AG04450 (cell line): Measurements from ENCODE around the gene MYO1D. TPM values are rescaled to one million over a fixed set of nuclear protein-coding genes. Genes with fewer than 3 reads are reported as not detected.

Source experiments
- CTCF ChIA-PET: fragments of 300-600, 350-600 bp; formaldehyde crosslinking; extraction: SDS; loops from one replicate; lab custom pipeline; 2022; ENCODE audit warnings: antibody characterized with exemption, inconsistent platforms; lab: Charles Lee
- POLR2A ChIA-PET: fragments of 350-600 bp; formaldehyde crosslinking; extraction: SDS; loops from one replicate; lab custom pipeline; 2021; ENCODE audit warnings: antibody characterized with exemption, inconsistent platforms; lab: Yijun Ruan, JAX
- DNase-seq: peaks from one replicate; pipeline ENCODE4 v3.0.0-alpha.2; 2011; ENCODE audit warnings: low read depth, low spot score
- H3K27ac ChIP-seq: one replicate; pipeline ENCODE4 v1.5.1; 2012; ENCODE audit warnings: low read depth, low read length, control low read depth
- H3K27me3 ChIP-seq: one replicate; pipeline ENCODE4 v1.6.0; 2012; ENCODE audit warnings: low read length; ENCODE audit not compliant: control insufficient read depth, insufficient read depth
- H3K4me3 ChIP-seq: 2 replicates; pipeline ENCODE4 v1.5.1; 2011; ENCODE audit warnings: mild to moderate bottlenecking, low read depth, low read length, control low read depth
- H3K9me3 ChIP-seq: 2 replicates; pipeline ENCODE4 v1.5.1; 2012; ENCODE audit warnings: low read length; ENCODE audit not compliant: control insufficient read depth, insufficient read depth
- CTCF ChIP-seq: IDR thresholded peaks from 2 replicates; pipeline ENCODE4 v1.5.1; 2011; ENCODE audit warnings: low read depth, low read length, control low read depth, inconsistent platforms
- polyA plus RNA-seq: library from polyadenylated mRNA; depleted of rRNA; stranded (reverse); fragments of >200 nt; gene quantifications from 2 replicates; pipeline ENCODE4 v1.2.3, GENCODE V29; 2011

Gene MYO1D
- polyA plus RNA-seq, 1 experiment: 1.1 TPM

- H3K27ac ChIP-seq: no peak overlapping the region
- POLR2A ChIA-PET: no interaction called here
- no peaks in the 10 kb centered on the region for H3K9me3 ChIP-seq
- no peaks in the 10 kb centered on the region for H3K27me3 ChIP-seq
- peak; percentile 36 for TF ChIP-seq CTCF
- H3K4me3 ChIP-seq: no peak overlapping the region
- peak; percentile 18 for DNase-seq
- CTCF ChIA-PET: interaction anchor here (0.8 to 2.6 kb wide), 6 partner anchors 71 to 293 kb away, joined by 3 to 37 read pairs (median 5); no protein-coding TSS in a partner anchor
Observed at GRCh38 chr17:32755045-32755805, 121.7 kb downstream of the MYO1D start.

- H3K27ac ChIP-seq: no peak overlapping the region
- no peak for DNase-seq
- no peak for TF ChIP-seq CTCF
- ChIA-PET CTCF (interaction anchor here (0.7 to 2.6 kb wide), 2 partner anchors 77 to 290 kb away, joined by 3 to 37 read pairs; no protein-coding TSS in a partner anchor), POLR2A (no interaction called here)
- H3K9me3 ChIP-seq: no peaks in the 10 kb centered on the region
- no peaks in the 10 kb centered on the region for H3K27me3 ChIP-seq
- no peak overlapping the region for H3K4me3 ChIP-seq
Observed at GRCh38 chr17:32752934-32753333, 124.0 kb downstream of the MYO1D start.

GRCh38 chr17:32747856-32748255, 129.1 kb downstream of the MYO1D start:
- ChIA-PET CTCF (no interaction called here), POLR2A (no interaction called here)
- TF ChIP-seq CTCF: no peak
- H3K9me3 ChIP-seq: no peaks in the 10 kb centered on the region
- H3K27me3 ChIP-seq: no peaks in the 10 kb centered on the region
- no peak overlapping the region for H3K4me3 ChIP-seq
- no peak for DNase-seq
- no peak overlapping the region for H3K27ac ChIP-seq

GRCh38 chr17:32746698-32747097, 130.2 kb downstream of the MYO1D start:
- DNase-seq: no peak
- ChIA-PET POLR2A (no interaction called here), CTCF (interaction anchor here (1.1 to 1.9 kb wide), 2 partner anchors 88 to 284 kb away, joined by 4 to 11 read pairs; no protein-coding TSS in a partner anchor)
- Histone ChIP-seq H3K27ac (no peak overlapping the region), H3K9me3 (no peaks in the 10 kb centered on the region), H3K4me3 (no peak overlapping the region), H3K27me3 (no peaks in the 10 kb centered on the region)
- no peak for TF ChIP-seq CTCF

- DNase-seq: no peak
- Histone ChIP-seq H3K27ac (no peak overlapping the region), H3K27me3 (no peaks in the 10 kb centered on the region), H3K9me3 (no peaks in the 10 kb centered on the region), H3K4me3 (no peak overlapping the region)
- CTCF ChIA-PET: interaction anchor here (0.5 to 1.9 kb wide), 3 partner anchors 59 to 284 kb away, joined by 3 to 11 read pairs (median 4); no protein-coding TSS in a partner anchor
- POLR2A ChIA-PET: no interaction called here
- TF ChIP-seq CTCF: no peak
Observed at GRCh38 chr17:32746280-32746679, 130.6 kb downstream of the MYO1D start.
